ENCODE measurements around the gene SMAD2. TPM values are rescaled to one million over a fixed set of nuclear protein-coding genes. Genes with fewer than 3 reads are reported as not detected.

Gene SMAD2
- total and polyA plus RNA-seq, 9 of the 15 experiments (the other 6 are each of a cell fraction or from before 2014, with no cell fraction given) = 9.2 to 49.6 (median 33.7) TPM

DNA sequence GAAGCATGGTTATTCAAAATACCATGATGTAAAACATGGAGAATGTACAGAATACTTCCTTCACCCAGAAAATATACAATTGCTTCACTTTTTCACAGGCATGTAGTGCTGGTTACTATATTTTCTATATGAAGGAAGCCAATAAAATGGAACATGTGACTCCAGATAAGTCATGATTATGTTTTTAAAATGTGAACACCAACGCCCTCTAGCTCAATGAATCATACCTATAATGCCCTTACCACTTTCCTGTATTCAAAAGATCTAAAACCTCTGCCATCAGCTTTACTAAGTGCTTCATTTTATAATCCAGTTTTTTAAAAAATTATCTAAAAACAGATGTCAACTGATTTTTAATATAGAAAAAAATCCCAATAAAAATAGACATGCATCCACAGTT lies 59.9 kb downstream of the SMAD2 start:
- FAIRE-seq (no peak), ATAC-seq (no peak), DNase-seq (ENCODE audit: extremely low read depth in 1 of 4, low spot score in 3 of 4) (no peak)
- no TSS peak for BruUV-seq (replicated peaks)
- no peak overlapping the region for H3K27ac ChIP-seq (ENCODE audit: extremely low read depth, low read depth, low read length)
- intact Hi-C loops (cut with micrococcal nuclease) (no loop called here), in situ Hi-C loops (cut with MboI) (no loop called here)
- no peak overlapping the region for H3K4me2 ChIP-seq (ENCODE audit: insufficient read depth, low read length)
- TF ChIP-seq, protein P1, sequence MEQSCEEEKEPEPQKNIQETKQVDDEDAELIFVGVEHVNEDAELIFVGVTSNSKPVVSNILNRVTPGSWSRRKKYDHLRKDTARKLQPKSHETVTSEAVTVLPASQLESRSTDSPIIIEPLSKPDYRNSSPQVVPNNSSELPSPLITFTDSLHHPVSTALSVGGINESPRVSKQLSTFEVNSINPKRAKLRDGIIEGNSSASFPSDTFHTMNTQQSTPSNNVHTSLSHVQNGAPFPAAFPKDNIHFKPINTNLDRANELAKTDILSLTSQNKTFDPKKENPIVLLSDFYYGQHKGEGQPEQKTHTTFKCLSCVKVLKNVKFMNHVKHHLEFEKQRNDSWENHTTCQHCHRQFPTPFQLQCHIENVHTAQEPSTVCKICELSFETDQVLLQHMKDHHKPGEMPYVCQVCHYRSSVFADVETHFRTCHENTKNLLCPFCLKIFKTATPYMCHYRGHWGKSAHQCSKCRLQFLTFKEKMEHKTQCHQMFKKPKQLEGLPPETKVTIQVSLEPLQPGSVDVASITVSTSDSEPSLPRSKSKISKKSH (CRISPR knock-in tag; IDR thresholded peaks at IDR 0.05) = no peak
- TF ChIP-seq ETV6 (IDR thresholded peaks at IDR 0.05; ENCODE audit: borderline replicate concordance in 1 of 2, low read depth in 2 of 2, low read length in 1 of 2) = no peak
- TF ChIP-seq ETV6 (CRISPR knock-in tag; IDR thresholded peaks at IDR 0.05; ENCODE audit: borderline replicate concordance) = no peak
- no peak for TF ChIP-seq HMGN3 (IDR thresholded peaks at IDR 0.05; ENCODE audit: borderline replicate concordance, extremely low read depth, insufficient read length, low read depth, low read length)
- TF ChIP-seq CBX8 (IDR thresholded peaks at IDR 0.05; ENCODE audit: borderline replicate concordance, extremely low read depth, low read depth, low read length, poor library complexity, severe bottlenecking) = no peak
- TF ChIP-seq, protein P2, sequence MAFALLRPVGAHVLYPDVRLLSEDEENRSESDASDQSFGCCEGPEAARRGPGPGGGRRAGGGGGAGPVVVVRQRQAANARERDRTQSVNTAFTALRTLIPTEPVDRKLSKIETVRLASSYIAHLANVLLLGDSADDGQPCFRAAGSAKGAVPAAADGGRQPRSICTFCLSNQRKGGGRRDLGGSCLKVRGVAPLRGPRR (CRISPR knock-in tag; IDR thresholded peaks at IDR 0.05) = no peak
- TF ChIP-seq HIVEP1 (CRISPR knock-in tag; IDR thresholded peaks at IDR 0.05) = no peak
- TF ChIP-seq, protein P3, sequence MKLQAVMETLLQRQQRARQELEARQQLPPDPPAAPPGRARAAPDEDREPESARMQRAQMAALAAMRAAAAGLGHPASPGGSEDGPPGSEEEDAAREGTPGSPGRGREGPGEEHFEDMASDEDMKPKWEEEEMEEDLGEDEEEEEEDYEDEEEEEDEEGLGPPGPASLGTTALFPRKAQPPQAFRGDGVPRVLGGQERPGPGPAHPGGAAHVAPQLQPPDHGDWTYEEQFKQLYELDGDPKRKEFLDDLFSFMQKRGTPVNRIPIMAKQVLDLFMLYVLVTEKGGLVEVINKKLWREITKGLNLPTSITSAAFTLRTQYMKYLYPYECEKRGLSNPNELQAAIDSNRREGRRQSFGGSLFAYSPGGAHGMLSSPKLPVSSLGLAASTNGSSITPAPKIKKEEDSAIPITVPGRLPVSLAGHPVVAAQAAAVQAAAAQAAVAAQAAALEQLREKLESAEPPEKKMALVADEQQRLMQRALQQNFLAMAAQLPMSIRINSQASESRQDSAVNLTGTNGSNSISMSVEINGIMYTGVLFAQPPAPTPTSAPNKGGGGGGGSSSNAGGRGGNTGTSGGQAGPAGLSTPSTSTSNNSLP (IDR thresholded peaks at IDR 0.05; ENCODE audit: borderline replicate concordance, low read depth, low read length) = no peak
- no peak for TF ChIP-seq ZZZ3 (IDR thresholded peaks at IDR 0.05)
- no peak for TF ChIP-seq E2F8 (IDR thresholded peaks at IDR 0.05; ENCODE audit: low read depth, partially characterized antibody)
- TF ChIP-seq, protein P4, sequence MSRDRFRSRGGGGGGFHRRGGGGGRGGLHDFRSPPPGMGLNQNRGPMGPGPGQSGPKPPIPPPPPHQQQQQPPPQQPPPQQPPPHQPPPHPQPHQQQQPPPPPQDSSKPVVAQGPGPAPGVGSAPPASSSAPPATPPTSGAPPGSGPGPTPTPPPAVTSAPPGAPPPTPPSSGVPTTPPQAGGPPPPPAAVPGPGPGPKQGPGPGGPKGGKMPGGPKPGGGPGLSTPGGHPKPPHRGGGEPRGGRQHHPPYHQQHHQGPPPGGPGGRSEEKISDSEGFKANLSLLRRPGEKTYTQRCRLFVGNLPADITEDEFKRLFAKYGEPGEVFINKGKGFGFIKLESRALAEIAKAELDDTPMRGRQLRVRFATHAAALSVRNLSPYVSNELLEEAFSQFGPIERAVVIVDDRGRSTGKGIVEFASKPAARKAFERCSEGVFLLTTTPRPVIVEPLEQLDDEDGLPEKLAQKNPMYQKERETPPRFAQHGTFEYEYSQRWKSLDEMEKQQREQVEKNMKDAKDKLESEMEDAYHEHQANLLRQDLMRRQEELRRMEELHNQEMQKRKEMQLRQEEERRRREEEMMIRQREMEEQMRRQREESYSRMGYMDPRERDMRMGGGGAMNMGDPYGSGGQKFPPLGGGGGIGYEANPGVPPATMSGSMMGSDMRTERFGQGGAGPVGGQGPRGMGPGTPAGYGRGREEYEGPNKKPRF (IDR thresholded peaks at IDR 0.05; ENCODE audit: low read depth, low read length) = no peak
- no peaks in the 10 kb centered on the region for H3K9me3 ChIP-seq (replicated peaks; ENCODE audit: control insufficient read depth, insufficient read depth, low read depth, low read length)
- no peaks in the 10 kb centered on the region for H4K20me1 ChIP-seq (replicated peaks; ENCODE audit: control insufficient read depth, insufficient read depth, low read length)
- no peak overlapping the region for H3K4me3 ChIP-seq
- 60% methylated on average over 1 of the region's 1 CpG for WGBS (ENCODE audit: insufficient coverage, low coverage, missing lambda C conversion rate)
- H3K36me3 ChIP-seq (ENCODE audit: control insufficient read depth, insufficient read depth, low read length) = peaks cover 20% of the 10 kb centered on the region; the same call in 2 of the 3 replicates
- H3K9me1 ChIP-seq (ENCODE audit: control insufficient read depth, insufficient read depth, low read length) = no peaks in the 10 kb centered on the region
- no peaks in the 10 kb centered on the region for H3K4me1 ChIP-seq (replicated peaks in 1 of 2; ENCODE audit: control insufficient read depth in 2 of 2, insufficient read depth in 2 of 2, low read length in 2 of 2)
- ChIA-PET CTCF (ENCODE audit: low intra/inter-chr PET ratio) (no interaction called here), POLR2A (interaction anchor here (0.6 kb wide), 1 partner anchor 57 kb away, joined by 4 read pairs; no protein-coding TSS in a partner anchor)
- H3K9ac ChIP-seq (ENCODE audit: insufficient read depth in 1 of 2, low read depth in 2 of 2, low read length in 2 of 2) = no peak overlapping the region
- no peaks in the 10 kb centered on the region for H3K27me3 ChIP-seq (ENCODE audit: control insufficient read depth in 2 of 2, insufficient read depth in 2 of 2, low read length in 2 of 2)
- H3K79me2 ChIP-seq (ENCODE audit: control insufficient read depth, insufficient read depth, low read length) = peaks cover 10% of the 10 kb centered on the region; the same call in 2 of the 3 replicates
- no peak overlapping the region for H2AFZ ChIP-seq (ENCODE audit: low read depth, low read length)
